AG09309 (cell line): ENCODE measurements around the gene SUGCT.
"Not testable (repeated sequence)": the region's sequence is repeated elsewhere in the genome, so short reads cannot be mapped to it uniquely, and the experiment has no call there.

Source experiments
- DNase-seq: peaks from one replicate; pipeline ENCODE4 v3.0.0-alpha.2; 2010; ENCODE audit warnings: low read depth
- H3K4me3 ChIP-seq: 2 replicates; pipeline ENCODE4 v1.5.1; 2011; ENCODE audit warnings: mild to moderate bottlenecking, low read depth, low read length, moderate library complexity; ENCODE audit not compliant: control insufficient read depth
- TF ChIP-seq, protein P1 (sequence below): IDR thresholded peaks from 2 replicates; pipeline ENCODE4 v1.5.1; 2011; ENCODE audit warnings: mild to moderate bottlenecking, low read depth, low read length, inconsistent platforms; ENCODE audit not compliant: insufficient read depth, control insufficient read depth; ENCODE audit errors: missing control alignments

The SUGCT gene

DNA sequence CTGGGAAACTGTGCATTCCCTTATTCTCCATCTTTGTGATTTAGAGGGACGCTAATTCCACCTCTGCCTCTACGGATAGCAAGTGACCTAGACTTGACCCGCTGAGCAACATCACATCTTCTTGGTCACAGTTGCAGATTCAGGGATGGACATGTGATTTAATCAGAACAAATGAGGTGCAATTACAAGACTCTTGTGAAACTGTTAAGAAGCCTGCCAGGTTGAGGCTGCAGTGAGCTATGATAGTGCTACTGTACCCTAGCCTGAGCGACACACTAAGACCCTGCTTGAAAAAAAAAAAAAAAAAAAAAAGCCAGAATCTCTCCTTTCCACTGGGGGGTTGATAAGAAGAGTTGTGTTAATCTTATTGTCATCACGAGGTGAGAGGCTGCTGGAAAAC is 14.8 kb upstream of the SUGCT start:
- DNase-seq: no peak
- TF ChIP-seq, protein P1, sequence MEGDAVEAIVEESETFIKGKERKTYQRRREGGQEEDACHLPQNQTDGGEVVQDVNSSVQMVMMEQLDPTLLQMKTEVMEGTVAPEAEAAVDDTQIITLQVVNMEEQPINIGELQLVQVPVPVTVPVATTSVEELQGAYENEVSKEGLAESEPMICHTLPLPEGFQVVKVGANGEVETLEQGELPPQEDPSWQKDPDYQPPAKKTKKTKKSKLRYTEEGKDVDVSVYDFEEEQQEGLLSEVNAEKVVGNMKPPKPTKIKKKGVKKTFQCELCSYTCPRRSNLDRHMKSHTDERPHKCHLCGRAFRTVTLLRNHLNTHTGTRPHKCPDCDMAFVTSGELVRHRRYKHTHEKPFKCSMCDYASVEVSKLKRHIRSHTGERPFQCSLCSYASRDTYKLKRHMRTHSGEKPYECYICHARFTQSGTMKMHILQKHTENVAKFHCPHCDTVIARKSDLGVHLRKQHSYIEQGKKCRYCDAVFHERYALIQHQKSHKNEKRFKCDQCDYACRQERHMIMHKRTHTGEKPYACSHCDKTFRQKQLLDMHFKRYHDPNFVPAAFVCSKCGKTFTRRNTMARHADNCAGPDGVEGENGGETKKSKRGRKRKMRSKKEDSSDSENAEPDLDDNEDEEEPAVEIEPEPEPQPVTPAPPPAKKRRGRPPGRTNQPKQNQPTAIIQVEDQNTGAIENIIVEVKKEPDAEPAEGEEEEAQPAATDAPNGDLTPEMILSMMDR: no peak
- no peak overlapping the region for H3K4me3 ChIP-seq

DNA sequence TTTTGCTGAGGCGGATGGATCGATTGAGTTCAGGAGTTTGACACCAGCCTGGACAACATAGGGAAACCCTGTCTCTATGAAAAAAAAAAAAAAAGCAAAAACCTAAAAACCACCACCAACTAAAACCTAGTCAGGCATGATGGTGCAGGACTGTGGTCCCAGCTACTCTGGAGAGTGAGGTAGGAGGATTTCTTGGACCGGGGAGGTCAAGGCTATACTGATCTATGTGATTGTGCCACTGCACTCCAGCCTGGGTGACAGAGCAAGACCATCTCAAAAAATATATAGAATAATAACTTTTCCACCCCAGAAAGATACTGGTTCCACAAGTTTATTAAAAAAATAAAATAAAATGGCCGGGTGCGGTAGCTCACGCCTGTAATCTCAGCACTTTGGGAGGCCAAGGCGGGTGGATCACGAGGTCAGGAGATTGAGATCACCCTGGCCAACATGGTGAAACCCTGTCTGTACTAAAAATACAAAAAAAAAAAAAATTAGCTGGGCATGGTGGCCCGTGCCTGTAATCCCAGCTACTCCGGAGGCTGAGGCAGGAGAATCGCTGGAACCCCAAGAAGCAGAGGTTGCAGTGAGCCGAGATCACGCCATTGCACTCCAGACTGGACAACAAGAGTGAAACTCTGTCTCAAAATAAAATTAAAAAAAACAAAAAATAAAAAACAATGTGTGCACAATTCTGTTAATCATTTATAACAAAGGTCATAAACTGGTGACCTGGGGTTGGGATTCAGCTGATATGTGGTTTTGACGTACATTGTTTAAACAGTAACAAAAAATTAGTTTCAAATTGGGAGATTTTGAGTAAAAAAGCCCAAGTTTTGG is 12.5 kb upstream of the SUGCT start:
- not testable (repeated sequence) for H3K4me3 ChIP-seq, DNase-seq

DNA sequence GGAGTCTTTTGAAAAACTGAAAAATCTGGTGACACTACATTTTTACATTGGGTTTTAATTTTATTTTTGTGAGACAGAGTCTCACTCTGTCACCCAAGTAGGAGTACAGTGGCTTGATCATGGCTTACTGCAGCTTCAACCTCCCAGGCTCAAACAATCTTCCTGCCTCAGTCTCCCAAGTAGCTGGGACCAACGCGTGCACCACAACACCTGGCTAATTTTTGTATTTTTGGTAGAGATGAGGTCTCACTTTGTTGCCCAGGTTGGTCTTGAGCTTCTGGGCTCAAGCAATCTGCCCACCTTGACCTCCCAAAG is 11.9 kb upstream of the SUGCT start:
- TF ChIP-seq, protein P1: no peak
- DNase-seq: no peak
- no peak overlapping the region for H3K4me3 ChIP-seq

DNA sequence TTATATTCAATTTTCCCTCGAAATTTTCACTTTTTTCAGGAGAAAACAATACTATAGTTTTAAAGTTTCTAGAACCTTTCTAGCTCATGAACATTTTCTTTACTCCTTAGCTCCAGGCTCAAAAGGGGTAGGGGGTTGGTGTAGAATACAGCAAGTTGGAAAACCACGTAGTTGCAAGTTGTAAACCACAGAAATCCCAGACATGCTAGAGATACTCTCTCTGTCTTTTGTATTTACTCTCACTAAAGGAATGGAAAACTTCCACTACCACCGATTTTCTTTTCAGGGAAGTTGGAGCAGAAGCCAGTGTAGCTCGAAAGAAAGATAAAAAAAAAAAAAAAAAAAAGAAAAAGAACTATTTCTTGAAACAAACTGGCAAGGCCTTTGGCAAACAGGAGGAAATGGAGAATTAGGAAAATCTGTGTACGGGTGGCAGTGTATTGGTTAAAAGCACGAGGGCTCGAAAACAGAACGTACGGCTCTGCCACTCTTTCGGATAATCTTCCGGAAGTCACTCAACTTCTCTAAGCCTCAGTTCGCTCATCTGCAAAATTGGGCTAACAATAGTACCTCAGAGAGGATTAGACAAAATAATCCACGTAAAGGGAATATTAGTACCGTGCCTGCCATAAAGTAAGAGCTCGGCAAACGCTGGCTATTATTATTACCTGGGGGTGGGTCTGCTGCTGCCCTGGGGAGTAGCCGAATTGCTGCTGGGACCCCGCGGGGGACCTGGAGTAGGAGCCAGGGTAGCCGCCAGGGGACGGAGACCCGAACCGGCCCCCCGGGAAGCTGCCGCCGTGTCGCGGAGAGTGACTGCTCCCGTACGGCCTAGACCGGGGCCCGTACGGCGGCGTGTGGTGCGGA is 1.0 kb upstream of the SUGCT start:
- DNase-seq: no peak
- peak overlapping the region; percentile 99 for H3K4me3 ChIP-seq
- TF ChIP-seq, protein P1: no peak

DNA sequence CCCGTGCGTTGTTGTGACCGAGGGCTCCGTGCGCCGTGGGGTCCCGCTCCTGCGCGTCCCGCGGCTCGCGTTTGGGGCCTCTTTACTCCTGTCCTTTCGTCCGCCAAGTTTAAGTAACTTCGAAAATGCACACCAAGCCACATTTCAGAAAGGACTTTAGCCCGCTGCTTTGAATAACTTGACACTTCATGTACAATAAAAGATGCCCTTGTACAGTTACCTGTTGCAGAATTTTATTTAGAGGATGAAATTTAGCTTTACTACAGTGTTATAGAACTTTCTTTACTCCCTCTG is 459 bp downstream of the SUGCT start:
- DNase-seq: no peak
- peak overlapping the region; percentile 99 for H3K4me3 ChIP-seq
- TF ChIP-seq, protein P1: no peak

DNA sequence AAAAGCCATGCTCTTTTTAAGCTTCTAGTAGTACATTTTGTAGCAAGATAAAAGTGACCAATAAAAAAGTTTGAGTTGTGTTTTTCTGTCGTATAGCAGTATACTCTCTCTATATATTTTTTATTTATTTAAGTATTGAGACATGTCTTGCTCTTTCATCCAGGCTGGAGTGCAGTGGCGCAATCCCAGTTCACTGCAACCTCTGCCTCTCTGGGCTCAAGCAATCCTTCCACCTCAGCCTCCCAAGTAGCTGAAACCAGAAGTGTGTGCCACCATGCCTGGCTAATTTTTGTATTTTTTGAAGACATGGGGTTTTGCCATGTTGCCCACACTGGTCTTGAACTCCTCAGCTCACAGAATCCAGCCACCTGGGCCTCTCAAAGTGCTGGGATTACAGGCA is 2.8 kb downstream of the SUGCT start:
- DNase-seq: no peak
- no peak overlapping the region for H3K4me3 ChIP-seq
- TF ChIP-seq, protein P1: no peak

DNA sequence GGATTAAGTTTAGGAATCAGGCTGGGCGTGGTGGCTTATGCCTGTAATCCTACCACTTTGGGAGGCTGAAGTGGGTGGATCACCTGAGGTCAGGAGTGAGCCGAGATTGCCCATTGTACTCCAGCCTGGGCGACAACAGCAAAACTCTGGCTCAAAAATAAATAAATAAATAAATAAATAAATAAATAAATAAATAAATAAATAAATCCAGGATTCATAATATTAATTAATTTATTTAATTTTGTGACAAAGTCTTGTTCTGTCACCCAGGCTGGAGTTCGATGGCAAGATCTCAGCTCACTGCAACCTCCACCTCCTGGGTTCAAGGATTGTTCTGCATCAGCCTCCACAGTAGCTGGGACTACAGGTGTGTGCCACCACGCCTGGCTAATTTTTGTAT is 4.2 kb downstream of the SUGCT start:
- no peak overlapping the region for H3K4me3 ChIP-seq
- DNase-seq: no peak
- TF ChIP-seq, protein P1: no peak

DNA sequence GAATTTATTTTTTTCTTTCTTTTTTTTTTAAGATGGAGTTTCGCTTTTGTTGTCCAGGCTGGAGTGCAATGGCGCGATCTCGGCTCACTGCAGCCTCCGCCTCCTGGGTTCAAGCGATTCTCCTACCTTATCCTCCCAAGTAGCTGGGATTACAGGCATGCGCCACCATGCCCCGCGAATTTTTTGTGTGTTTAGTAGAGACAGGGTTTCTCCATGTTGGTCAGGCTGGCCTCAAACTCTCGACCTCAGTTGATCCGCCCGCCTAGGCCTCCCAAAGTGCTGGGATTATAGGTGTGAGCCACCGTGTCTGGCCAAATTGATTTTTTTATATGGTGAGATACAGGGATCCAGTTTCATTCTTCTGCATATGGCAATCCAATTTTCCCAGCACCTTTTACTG is 5.1 kb downstream of the SUGCT start:
- not testable (repeated sequence) for H3K4me3 ChIP-seq, DNase-seq

DNA sequence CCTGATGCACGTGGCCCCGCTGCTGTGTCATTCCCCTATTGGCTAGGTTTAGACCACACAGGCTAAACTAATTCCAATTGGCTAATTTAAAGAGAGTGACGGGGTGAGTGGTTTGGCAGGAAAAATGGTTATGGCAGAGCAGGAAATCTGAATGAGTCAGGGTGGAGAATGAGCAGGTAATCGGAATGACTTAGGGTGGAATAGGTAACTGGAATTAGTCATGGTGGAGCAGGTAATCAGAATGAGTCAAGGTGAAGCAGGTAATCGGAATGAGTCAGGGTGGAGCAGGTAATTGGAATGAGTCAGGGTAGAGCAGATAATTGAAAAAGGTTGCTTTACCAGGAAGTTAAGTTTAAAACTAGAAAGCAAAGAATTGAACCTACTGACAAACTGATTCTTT is 7.1 kb downstream of the SUGCT start:
- DNase-seq, H3K4me3 ChIP-seq: not testable (repeated sequence)

DNA sequence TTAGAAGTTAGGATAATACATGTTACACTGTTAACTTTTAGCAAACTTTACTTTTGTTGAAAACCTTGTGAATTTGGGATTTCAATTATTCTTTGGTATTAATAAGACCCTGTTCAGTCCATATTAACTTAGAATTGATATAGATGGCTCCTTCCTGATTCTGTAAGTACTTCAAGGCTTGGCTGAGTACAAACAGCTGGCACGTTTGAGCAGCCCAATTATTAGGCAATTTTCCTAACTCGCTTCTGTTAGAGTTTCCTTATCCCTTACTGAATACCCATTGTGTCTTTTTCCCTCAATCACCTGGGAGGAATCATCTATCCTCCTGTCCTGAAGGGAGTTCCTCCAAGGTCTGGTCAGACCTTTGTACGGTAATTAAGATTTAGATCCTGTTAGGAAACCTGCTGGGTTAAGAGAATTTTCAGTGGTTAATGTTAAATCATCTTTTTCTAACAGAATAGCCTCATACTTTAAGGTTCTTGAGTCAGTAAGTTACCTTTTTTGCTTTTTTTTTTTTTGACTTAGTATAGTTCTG is 10.9 kb downstream of the SUGCT start:
- DNase-seq, H3K4me3 ChIP-seq: not testable (repeated sequence)
